Skeletal muscle tissue (tissue), 4 donors: ENCODE data around the gene FNDC3B. TPM values are rescaled to one million over a fixed set of nuclear protein-coding genes. Genes with fewer than 3 reads are reported as not detected.

Source experiments
- H3K27ac ChIP-seq: one replicate; pipeline ENCODE4 v1.7.0; 2013; ENCODE audit warnings: mild to moderate bottlenecking, low read depth, low read length, inconsistent platforms
- H3K27me3 ChIP-seq, 3 donors: one replicate each; pipeline ENCODE4 v1.7.0; 2013; ENCODE audit warnings: low read length in 3 of 3; ENCODE audit not compliant: control insufficient read depth in 3 of 3, insufficient read depth in 3 of 3
- H3K36me3 ChIP-seq, 3 donors: one replicate each; pipeline ENCODE4 v1.7.0; 2013; ENCODE audit warnings: low read length in 3 of 3; ENCODE audit not compliant: control insufficient read depth in 3 of 3, insufficient read depth in 3 of 3
- H3K4me1 ChIP-seq, 3 donors: one replicate each; pipeline ENCODE4 v1.7.0; 2013; ENCODE audit warnings: low read length in 3 of 3, mild to moderate bottlenecking in 3 of 3; ENCODE audit not compliant: control insufficient read depth in 3 of 3, insufficient read depth in 3 of 3
- H3K4me3 ChIP-seq, 3 donors: one replicate each; pipeline ENCODE4 v1.7.0; 2013; ENCODE audit warnings: low read length in 3 of 3
- H3K9ac ChIP-seq, 3 donors: one replicate each; pipeline ENCODE4 v1.7.0; 2013; ENCODE audit warnings: low read length in 3 of 3, mild to moderate bottlenecking in 3 of 3, moderate library complexity in 2 of 3, low read depth in 1 of 3
- H3K9me3 ChIP-seq, 3 donors: one replicate each; pipeline ENCODE4 v1.7.0; 2013; ENCODE audit warnings: low read length in 3 of 3; ENCODE audit not compliant: control insufficient read depth in 3 of 3
- total RNA-seq: library from RNA; depleted of rRNA; stranded (reverse); fragments of >200 nt; gene quantifications from one replicate; pipeline ENCODE4 v1.2.3, GENCODE V29; 2014
- donor health status: Osteomylitis.

The FNDC3B gene
- total RNA-seq, 1 donor from 2014 or later, result 140 TPM

DNA sequence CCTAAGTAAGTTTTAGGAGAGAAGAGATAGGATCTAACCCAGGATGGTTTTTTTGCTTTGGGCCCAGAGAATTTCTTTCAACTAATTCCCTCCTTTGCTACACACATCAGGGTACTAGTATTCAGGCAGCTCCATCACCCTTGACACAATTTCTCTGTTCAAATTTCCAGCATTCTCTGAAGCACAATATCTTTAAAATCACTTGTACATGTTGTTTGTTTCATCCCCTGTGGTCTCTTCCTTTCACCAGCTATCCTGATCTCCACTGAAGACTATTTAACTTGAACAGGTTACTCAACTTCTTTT, 32.4 kb upstream of the FNDC3B start:
- no peaks in the 10 kb centered on the region for H3K36me3 ChIP-seq
- no peak overlapping the region for H3K4me3 ChIP-seq
- no peaks in the 10 kb centered on the region for H3K9me3 ChIP-seq
- no peak overlapping the region for H3K27ac ChIP-seq
- H3K9ac ChIP-seq, result no peak overlapping the region
- H3K27me3 ChIP-seq, result no peaks in the 10 kb centered on the region
- no peaks in the 10 kb centered on the region for H3K4me1 ChIP-seq

DNA sequence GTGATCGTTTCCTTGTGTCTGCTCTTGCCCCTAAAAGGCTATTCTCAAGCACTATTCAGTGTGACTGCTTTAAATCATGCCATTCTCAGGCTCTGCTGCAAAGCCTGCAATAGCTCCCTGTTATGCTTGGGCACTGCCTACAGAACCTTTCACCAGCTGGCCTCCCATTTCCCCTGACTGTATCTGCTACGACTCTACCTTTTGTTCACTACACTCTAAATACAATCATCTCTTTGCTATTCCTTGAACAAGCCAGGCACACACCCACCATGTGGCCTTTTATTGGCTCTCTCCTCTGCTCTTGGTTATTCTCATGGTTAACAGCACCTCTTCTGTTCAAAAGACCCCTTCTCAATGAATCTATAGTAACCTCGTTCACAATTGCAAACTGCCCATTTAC, 29.6 kb upstream of the FNDC3B start:
- H3K4me3 ChIP-seq, result no peak overlapping the region

GRCh38 chr3:172012775-172013174, 26.6 kb upstream of the FNDC3B start:
- Histone ChIP-seq H3K9me3 (no peaks in the 10 kb centered on the region), H3K36me3 (no peaks in the 10 kb centered on the region), H3K27ac (no peak overlapping the region), H3K9ac (no peak overlapping the region), H3K27me3 (no peaks in the 10 kb centered on the region), H3K4me3 (no peak overlapping the region), H3K4me1 (no peaks in the 10 kb centered on the region)

More for the DNA sequence above, 29.6 kb upstream of the FNDC3B start:
- H3K27ac ChIP-seq, result no peak overlapping the region
- no peaks in the 10 kb centered on the region for H3K27me3 ChIP-seq
- H3K36me3 ChIP-seq, result no peaks in the 10 kb centered on the region
- no peaks in the 10 kb centered on the region for H3K4me1 ChIP-seq
- no peaks in the 10 kb centered on the region for H3K9me3 ChIP-seq
- H3K9ac ChIP-seq, result no peak overlapping the region

- Histone ChIP-seq H3K27ac (no peak overlapping the region), H3K4me3 (no peak overlapping the region), H3K9ac (no peak overlapping the region), H3K36me3 (no peaks in the 10 kb centered on the region), H3K27me3 (no peaks in the 10 kb centered on the region), H3K4me1 (no peaks in the 10 kb centered on the region), H3K9me3 (no peaks in the 10 kb centered on the region)
These were observed 25.2 kb upstream of the FNDC3B start for GRCh38 chr3:172014145-172014544.

GRCh38 chr3:172018364-172018763, 21.0 kb upstream of the FNDC3B start:
- Histone ChIP-seq H3K36me3 (no peaks in the 10 kb centered on the region), H3K27ac (no peak overlapping the region), H3K9ac (no peak overlapping the region), H3K4me1 (no peaks in the 10 kb centered on the region), H3K4me3 (no peak overlapping the region), H3K27me3 (no peaks in the 10 kb centered on the region), H3K9me3 (no peaks in the 10 kb centered on the region)

DNA sequence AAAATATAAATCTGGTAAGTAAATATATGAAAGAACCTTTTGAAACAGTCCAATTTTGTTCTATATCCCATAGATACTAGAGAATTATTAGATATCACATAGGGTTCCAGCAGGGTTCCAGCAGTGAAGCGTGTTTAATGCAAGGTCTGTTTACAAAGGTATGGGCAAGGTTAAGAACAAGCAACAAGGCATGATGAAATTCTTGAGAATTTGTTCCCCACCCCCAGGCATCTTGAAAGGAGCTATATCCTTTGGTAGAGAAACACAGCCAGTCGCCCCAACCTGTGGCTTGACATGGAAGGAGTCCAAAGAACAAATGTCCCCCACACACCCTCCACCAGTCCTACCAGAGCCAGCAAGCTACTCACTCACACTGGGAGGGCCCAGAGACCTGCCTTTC, 18.6 kb upstream of the FNDC3B start:
- Histone ChIP-seq H3K4me1 (no peaks in the 10 kb centered on the region), H3K9me3 (no peaks in the 10 kb centered on the region), H3K27me3 (no peaks in the 10 kb centered on the region), H3K27ac (no peak overlapping the region), H3K9ac (no peak overlapping the region), H3K4me3 (no peak overlapping the region), H3K36me3 (no peaks in the 10 kb centered on the region)

- H3K36me3 ChIP-seq, result no peaks in the 10 kb centered on the region
These were observed 18.2 kb upstream of the FNDC3B start for GRCh38 chr3:172021164-172021563.

GRCh38 chr3:172021859-172022258, 17.5 kb upstream of the FNDC3B start:
- Histone ChIP-seq H3K9me3 (no peaks in the 10 kb centered on the region), H3K27me3 (no peaks in the 10 kb centered on the region), H3K4me1 (no peaks in the 10 kb centered on the region), H3K9ac (no peak overlapping the region), H3K27ac (no peak overlapping the region), H3K4me3 (no peak overlapping the region), H3K36me3 (no peaks in the 10 kb centered on the region)

More at GRCh38 chr3:172021164-172021563, 18.2 kb upstream of the FNDC3B start:
- H3K27me3 ChIP-seq, result no peaks in the 10 kb centered on the region
- H3K27ac ChIP-seq, result no peak overlapping the region
- no peak overlapping the region for H3K4me3 ChIP-seq
- no peaks in the 10 kb centered on the region for H3K4me1 ChIP-seq
- H3K9me3 ChIP-seq, result no peaks in the 10 kb centered on the region
- no peak overlapping the region for H3K9ac ChIP-seq

GRCh38 chr3:172023915-172024314, 15.5 kb upstream of the FNDC3B start:
- no peaks in the 10 kb centered on the region for H3K27me3 ChIP-seq
- H3K9me3 ChIP-seq, result no peaks in the 10 kb centered on the region
- H3K27ac ChIP-seq, result no peak overlapping the region
- H3K4me1 ChIP-seq, result no peaks in the 10 kb centered on the region
- no peaks in the 10 kb centered on the region for H3K36me3 ChIP-seq
- no peak overlapping the region for H3K4me3 ChIP-seq
- H3K9ac ChIP-seq, result no peak overlapping the region

DNA sequence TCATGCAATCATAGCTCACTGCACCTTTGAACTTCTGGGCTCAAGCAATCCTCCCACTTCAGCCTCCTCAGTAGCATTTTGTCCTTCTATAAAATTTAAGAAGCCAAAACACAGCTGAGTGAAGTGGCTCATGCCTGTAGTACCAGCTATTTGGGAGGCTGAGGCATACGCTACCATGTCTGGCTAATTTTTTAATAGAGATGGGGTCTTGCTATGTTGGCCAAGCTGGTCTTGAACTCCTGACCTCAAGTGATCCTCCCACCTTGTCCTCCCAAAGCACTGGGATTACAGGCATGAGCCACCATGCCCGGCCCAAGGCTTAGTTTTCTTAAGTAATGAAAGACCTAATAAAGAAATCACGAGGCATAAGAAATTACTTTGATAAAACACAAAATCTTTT, 14.7 kb upstream of the FNDC3B start:
- Histone ChIP-seq H3K36me3 (no peaks in the 10 kb centered on the region), H3K4me3 (no peak overlapping the region), H3K9ac (no peak overlapping the region), H3K4me1 (no peaks in the 10 kb centered on the region), H3K27me3 (no peaks in the 10 kb centered on the region), H3K27ac (no peak overlapping the region), H3K9me3 (no peaks in the 10 kb centered on the region)
